Lung (tissue), 12 donors: Measurements from ENCODE around the gene MMP11. TPM values are rescaled to one million over a fixed set of nuclear protein-coding genes. Genes with fewer than 3 reads are reported as not detected.

Experiments
- ATAC-seq: fragments of 200-7000 bp; cut with Tn5 transposase; one replicate; pipeline ENCODE4 v1.9.1; 2020; ENCODE audit warnings: moderate number of reproducible peaks; ENCODE audit not compliant: insufficient read depth, low FRiP score
- DNase-seq, 3 donors: peaks; one replicate each; pipeline ENCODE4 v3.0.0-alpha.2; 2013 to 2017
- H3K27ac ChIP-seq, 2 donors: one replicate each; pipeline ENCODE4 v1.5.1; 2013; ENCODE audit warnings: mild to moderate bottlenecking in 2 of 2, moderate library complexity in 2 of 2, control low read depth in 1 of 2, inconsistent platforms in 1 of 2, low read depth in 1 of 2, low read length in 1 of 2
- H3K27me3 ChIP-seq, 3 donors: one replicate each; pipeline ENCODE4 v1.5.1; 2013; ENCODE audit warnings: low read length in 2 of 3; ENCODE audit not compliant: control insufficient read depth in 3 of 3, insufficient read depth in 3 of 3
- H3K36me3 ChIP-seq, 4 donors: one replicate each; pipeline ENCODE4 v1.5.1; 2013; ENCODE audit warnings: low read length in 4 of 4, mild to moderate bottlenecking in 1 of 4, moderate library complexity in 1 of 4; ENCODE audit not compliant: control insufficient read depth in 4 of 4, insufficient read depth in 4 of 4
- H3K4me1 ChIP-seq, 5 donors: one replicate each; pipeline ENCODE4 v1.5.1; 2013; ENCODE audit warnings: low read length in 5 of 5, mild to moderate bottlenecking in 2 of 5, moderate library complexity in 1 of 5; ENCODE audit not compliant: control insufficient read depth in 5 of 5, insufficient read depth in 5 of 5
- H3K4me3 ChIP-seq: one replicate; pipeline ENCODE4 v1.5.1; 2013; ENCODE audit warnings: mild to moderate bottlenecking, control low read depth, moderate library complexity
- H3K9ac ChIP-seq, 2 donors: one replicate each; pipeline ENCODE4 v1.5.1; 2013; ENCODE audit warnings: low read length in 2 of 2, control low read depth in 1 of 2; ENCODE audit not compliant: insufficient read depth in 1 of 2
- H3K9me3 ChIP-seq, 4 donors: one replicate each; pipeline ENCODE4 v1.5.1; 2013; ENCODE audit warnings: low read length in 3 of 4, mild to moderate bottlenecking in 1 of 4, moderate library complexity in 1 of 4; ENCODE audit not compliant: control insufficient read depth in 4 of 4, insufficient read depth in 3 of 4
- WGBS, 2 donors: extraction: QIAGEN DNeasy Blood & Tissue Kit; methylation state at CpG; one replicate each; pipeline ENCODE4 v1.1.7; 2013; 5-methylcytosine and 5-hydroxymethylcytosine counted together
- polyA plus RNA-seq, 2 donors: library from polyadenylated mRNA; stranded (reverse); fragments of 200-250 nt; gene quantifications; one replicate each; pipeline ENCODE4 v1.2.1, GENCODE V29; 2013
- total RNA-seq, 2 donors: library from RNA; depleted of rRNA in 1 of 2; stranded (reverse); fragments of >200 nt in 1 of 2; gene quantifications; one replicate each; pipeline ENCODE4 v1.2.1, GENCODE V29; 2014 to 2021
- TF ChIP-seq, protein P1 (sequence below): IDR thresholded peaks from 2 replicates; pipeline ENCODE4 v1.5.1; 2012; ENCODE audit warnings: mild to moderate bottlenecking; ENCODE audit errors: control extremely low read depth, extremely low read depth
- donor health status: control.
- donor health status: control.
- donor health status: Bipolar disorder and iron deficiency.
- donor health status: healthy.
- donor health status: DM: yes; HTN: yes; CAD: no.

The MMP11 gene
- total and polyA plus RNA-seq, 4 donors, result 0.43 to 2.6 (median 1.4) TPM

DNA sequence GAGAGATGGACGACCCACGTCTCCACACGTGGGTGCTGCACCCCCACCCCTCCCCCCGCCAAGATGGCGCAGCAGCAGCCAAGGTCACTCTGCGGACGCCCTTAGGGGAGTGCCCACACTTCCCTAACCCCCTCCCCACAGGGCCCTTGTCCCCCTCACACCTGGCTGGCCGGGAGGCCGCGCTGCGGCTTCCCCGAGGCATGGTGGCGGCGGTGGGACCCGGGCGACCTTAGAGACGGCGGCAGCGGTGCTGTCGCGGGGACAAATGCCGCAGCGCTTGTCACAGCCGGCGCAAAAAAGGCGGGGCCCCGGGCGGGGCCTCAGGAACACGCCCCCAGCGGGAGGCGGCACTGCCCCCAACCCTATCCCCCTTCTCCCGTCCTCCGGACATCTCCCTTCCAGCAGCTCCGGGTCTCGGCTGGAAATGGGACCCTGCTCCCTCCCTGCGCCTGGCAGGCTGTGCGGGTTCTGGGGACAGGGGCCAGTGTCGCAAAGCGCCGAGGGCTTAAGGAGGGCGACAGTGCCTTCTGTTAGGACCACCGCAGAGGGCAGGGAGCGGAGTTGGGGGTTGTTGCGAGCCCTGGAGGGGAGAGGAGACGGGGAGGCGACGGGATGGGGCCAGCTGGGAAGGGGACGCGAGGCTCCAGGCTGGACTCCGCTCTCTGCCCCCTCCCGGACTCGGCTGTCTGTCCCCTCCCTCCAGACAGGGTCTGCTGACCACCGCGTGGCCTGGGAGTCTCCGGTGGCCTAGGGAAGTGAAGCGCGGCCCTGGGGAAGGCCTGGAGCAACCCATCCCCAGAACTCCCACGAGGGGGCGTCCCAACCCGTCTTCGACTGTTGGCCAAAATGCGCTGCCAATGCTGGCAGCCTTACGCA is 4.7 kb upstream of the MMP11 start, which contains the start of gene CHCHD10:
Gene CHCHD10, minus strand, starts transcription at position 300 of the 876 bp plus-strand sequence. Its CDS starts 98 bp downstream, at position 202.
- Histone ChIP-seq H3K27ac (peak within 1 kb of the TSS; percentile 78 to 89), H3K4me1 (peaks cover 0 to 26% (median 11%) of the 10 kb centered on the region in 5 donors), H3K9me3 (no peaks in the 10 kb centered on the region), H3K9ac (peak within 1 kb of the TSS; percentile 3 to 49), H3K27me3 (no peaks in the 10 kb centered on the region), H3K36me3 (peaks cover 0 to 3% (median 0%) of the 10 kb centered on the region in 4 donors), H3K4me3 (peak within 1 kb of the TSS; percentile 65)
- TF ChIP-seq, protein P1, sequence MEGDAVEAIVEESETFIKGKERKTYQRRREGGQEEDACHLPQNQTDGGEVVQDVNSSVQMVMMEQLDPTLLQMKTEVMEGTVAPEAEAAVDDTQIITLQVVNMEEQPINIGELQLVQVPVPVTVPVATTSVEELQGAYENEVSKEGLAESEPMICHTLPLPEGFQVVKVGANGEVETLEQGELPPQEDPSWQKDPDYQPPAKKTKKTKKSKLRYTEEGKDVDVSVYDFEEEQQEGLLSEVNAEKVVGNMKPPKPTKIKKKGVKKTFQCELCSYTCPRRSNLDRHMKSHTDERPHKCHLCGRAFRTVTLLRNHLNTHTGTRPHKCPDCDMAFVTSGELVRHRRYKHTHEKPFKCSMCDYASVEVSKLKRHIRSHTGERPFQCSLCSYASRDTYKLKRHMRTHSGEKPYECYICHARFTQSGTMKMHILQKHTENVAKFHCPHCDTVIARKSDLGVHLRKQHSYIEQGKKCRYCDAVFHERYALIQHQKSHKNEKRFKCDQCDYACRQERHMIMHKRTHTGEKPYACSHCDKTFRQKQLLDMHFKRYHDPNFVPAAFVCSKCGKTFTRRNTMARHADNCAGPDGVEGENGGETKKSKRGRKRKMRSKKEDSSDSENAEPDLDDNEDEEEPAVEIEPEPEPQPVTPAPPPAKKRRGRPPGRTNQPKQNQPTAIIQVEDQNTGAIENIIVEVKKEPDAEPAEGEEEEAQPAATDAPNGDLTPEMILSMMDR, result peak; percentile 36
- peak; percentile 86 to 91 (median 89) for DNase-seq
- peak; percentile 81 for ATAC-seq
- 0 to 1% methylated on average over 62 to 63 of the region's 63 CpGs for WGBS, 2 donors

DNA sequence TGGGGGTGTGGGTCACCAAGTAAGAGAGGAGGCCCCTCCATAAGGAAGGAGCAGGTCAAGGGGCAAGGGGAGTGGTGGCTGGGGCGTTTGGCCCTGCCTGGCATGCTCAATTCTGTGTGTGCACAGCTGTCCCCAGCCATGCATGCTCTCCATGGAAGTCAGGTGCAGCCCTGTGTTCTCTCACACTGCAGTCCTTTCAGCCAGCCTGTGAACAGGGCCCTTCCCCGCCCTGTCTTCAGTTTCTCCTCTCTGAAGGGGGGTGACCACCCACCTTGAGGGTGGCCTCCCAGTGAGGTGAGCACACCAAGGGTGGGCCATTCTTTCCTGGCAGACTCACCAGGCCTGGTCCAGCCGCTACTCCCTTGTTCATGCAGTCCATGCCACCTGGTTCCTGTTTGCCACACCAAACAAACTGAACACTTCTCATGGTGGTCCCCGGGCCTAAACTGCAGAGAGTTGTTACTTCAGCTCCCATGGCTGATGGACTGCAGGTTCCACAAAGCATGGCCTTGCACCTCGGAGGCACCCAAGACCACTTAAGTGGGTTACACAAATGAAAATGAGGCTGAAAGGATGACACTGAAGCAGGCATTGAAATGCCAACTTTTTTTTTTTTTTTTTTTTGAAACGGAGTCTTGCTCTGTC is 3.2 kb upstream of the MMP11 start:
- Histone ChIP-seq H3K9me3 (no peaks in the 10 kb centered on the region), H3K4me3 (no peak overlapping the region), H3K9ac (no peak overlapping the region), H3K27me3 (no peaks in the 10 kb centered on the region), H3K4me1 (peaks cover 0 to 27% (median 15%) of the 10 kb centered on the region in 5 donors), H3K27ac (no peak overlapping the region), H3K36me3 (peaks cover 0 to 3% (median 0%) of the 10 kb centered on the region in 4 donors)
- TF ChIP-seq, protein P1, result no peak
- 67 to 70% methylated on average over 6 of the region's 6 CpGs for WGBS, 2 donors
- no peak for DNase-seq
- ATAC-seq, result no peak

DNA sequence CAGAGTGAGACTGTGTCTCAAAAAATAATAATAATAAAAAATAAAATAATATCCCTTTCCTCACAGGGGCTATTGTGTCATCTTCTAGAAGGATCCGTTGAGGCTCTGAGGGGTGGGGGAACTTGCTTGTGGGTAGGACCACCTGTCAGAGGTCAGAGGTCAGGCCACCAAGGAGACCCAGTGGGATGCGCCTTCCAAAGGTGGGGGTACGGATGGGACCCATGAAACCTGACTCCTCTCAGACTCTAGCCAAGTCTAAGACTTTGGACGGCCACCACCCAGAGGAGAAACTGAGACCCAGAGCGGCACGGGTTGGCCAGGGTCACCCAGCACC is 367 bp upstream of the MMP11 start:
- DNase-seq (no peak), ATAC-seq (no peak)
- H3K36me3 ChIP-seq, result no peaks in the 10 kb centered on the region
- TF ChIP-seq, protein P1, result no peak
- H3K9ac ChIP-seq, result no peak overlapping the region
- no peak overlapping the region for H3K27ac ChIP-seq
- H3K27me3 ChIP-seq, result no peaks in the 10 kb centered on the region
- 18 to 33% methylated on average over 6 of the region's 6 CpGs for WGBS, 2 donors
- no peak overlapping the region for H3K4me3 ChIP-seq
- H3K4me1 ChIP-seq, result peaks cover 0 to 35% (median 14%) of the 10 kb centered on the region in 5 donors
- H3K9me3 ChIP-seq, result no peaks in the 10 kb centered on the region
